IPS DF 19.7 (cell line): ENCODE results near the gene FKBP10.
A peak's percentile ranks its signal among the peaks of the same experiment; 100 is the strongest.
"Not testable (repeated sequence)": the region's sequence is repeated elsewhere in the genome, so short reads cannot be mapped to it uniquely, and the experiment has no call there.

Experiments
- DNase-seq: peaks from one replicate; pipeline ENCODE4 v3.0.0-alpha.2; 2013; ENCODE audit warnings: low read depth, low spot score

The FKBP10 gene

DNA sequence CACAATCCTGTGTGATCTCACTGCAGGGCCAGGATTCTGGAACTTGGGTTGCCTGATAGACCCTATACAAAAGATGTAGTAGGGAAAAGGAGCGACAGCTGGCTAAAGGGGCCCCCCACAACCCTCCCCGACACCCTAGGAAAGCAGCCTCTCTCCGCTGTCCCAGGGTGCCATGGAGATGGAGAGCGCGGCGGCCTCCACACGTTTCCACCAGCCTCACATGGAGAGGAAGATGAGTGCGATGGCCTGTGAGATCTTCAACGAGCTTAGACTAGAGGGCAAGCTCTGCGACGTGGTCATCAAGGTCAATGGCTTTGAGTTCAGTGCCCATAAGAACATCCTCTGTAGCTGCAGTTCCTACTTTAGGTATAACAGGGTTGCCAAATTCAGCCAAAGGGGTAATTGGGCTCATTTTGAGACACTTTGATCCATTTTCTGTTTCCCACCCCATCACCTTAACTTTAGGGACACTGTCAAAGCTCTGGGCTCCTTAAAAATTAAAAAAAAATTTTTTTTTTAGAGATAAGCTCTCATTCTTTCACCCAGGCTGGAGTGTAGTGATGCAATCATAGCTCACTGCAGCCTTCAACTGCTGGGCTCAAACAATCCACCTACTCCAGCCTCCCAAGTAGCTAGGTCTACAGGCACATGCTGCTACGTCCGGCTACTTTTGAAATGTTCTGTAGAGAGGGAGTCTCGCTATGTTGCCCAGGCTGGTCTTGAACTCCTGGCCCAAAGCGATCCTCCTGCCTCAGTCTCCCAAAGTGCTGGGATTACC, 25.1 kb downstream of the FKBP10 start, which contains the start of gene KLHL10:
TSS of gene KLHL10 (plus strand) at position 65 of the 778 bp plus-strand sequence. CDS start at position 173, 108 bp downstream.
- no peak for DNase-seq

DNA sequence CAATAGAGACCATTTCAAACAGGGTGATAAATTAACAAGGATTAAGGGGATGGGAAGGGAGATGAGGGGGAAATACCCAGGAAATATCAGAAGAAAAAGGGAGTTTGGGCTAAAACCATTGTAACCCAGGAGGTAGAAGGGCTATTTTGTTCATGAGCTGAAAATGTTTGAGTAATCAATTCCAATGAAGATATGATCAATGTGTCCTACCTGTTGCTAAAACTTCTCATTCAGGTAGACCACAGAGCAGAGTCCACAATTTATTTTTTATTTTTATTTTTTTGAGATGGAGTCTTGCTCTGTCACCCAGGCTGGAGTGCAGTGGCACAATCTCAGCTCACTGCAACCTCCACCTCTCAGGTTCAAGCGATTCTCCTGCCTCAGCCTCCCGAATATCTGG, 26.6 kb downstream of the FKBP10 start:
- not testable (repeated sequence) for DNase-seq

DNA sequence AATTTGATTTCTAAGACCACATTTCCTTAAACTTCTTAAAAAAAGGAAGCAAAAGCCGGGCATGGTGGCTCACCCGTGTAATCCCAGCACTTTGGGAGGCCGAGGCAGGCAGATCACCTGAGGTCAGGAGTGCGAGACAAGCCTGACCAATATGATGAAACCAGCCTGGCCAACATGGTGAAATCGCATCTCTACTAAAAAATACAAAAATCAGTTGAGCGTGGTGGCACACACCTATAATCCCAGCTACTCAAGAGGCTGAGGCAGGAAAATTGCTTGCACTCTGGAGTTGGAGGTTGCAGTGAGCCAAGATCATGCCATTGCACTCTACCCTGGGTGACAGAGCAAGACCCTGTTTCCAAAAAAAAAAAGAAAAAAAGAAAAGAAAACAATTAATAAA, 28.0 kb downstream of the FKBP10 start:
- not testable (repeated sequence) for DNase-seq

DNA sequence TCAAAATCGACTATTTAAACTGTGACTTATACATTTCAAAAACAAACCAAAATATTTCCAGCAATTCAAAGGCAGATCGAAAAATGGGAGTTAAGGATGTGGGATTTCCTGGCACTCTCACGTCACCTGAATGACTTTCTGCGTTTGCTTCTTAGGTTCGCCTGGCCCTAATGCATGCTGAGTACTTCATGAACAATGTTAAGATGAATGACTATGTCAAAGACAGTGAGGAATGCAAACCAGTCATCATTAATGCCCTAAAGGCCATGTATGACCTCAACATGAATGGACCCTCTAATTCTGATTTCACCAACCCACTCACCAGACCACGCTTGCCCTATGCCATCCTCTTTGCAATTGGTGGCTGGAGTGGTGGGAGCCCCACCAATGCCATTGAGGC, 32.2 kb downstream of the FKBP10 start:
- DNase-seq: no peak

DNA sequence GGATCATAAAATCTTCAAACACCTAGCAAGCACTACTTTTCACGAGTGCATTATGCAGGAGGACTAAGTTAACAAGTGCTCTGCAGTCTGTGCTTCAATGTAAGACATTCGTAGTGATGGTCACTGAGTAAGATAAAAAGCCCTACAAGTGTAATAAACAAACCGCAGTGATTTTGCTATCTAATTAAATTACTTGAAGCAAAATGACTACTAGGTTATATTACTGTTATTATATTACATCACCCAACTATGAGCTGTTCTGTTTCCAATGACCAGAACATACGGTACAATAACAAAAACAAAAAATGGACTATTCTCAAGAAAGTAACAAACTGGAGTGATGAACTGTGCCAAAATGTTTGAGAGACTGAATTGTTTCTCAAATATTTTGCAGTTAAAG, 36.0 kb downstream of the FKBP10 start:
- no peak for DNase-seq

DNA sequence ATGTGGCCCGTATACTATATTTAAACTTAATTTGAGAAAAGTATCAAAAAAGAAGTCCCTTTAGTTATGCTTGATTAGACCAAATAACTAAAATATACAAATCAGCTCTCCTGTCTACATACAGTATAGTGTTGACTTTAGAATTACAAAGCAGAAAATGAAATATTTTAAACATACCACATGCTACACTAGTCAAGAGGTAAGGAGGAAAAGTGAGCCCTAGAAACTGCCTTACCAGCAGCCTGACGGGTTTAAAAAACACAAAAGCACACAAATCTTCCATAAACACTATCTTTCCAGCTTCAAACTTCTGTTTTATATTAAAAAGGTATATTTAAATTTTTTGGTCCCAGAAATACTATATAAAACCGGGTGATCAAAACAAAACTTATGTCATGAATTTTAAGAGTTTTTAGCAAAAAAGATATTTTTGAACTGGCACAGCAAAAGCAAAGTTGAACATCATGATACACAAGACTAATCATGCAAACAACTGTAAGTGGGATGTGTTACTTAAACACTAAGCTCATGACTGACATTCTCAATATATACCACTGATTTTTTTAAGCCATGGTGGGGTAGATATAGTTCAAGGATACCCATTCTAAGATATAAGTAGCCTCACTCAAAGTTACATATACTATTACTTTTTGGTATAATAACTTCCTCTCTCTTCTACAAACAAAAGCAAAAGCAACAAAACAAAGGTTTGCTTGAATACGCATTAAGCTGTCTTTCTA, 36.6 kb downstream of the FKBP10 start:
- no peak for DNase-seq

DNA sequence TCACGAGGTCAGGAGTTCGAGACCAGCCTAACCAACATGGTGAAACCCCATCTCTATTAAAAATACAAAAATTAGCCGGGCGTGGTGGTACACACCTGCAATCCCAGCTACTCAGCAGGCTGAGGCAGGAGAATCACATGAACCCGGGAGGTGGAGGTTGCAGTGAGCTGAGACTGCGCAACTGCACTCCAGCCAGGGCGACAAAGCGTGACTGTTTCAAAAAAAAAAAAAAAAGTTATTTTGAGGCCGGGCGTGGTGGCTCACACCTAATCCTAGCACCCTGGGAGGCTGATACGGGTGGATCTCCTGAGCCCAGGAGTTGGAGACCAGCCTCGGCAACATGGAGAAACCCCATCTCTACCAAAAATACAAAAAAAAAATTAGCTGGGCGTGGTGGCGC, 38.6 kb downstream of the FKBP10 start:
- not testable (repeated sequence) for DNase-seq

DNA sequence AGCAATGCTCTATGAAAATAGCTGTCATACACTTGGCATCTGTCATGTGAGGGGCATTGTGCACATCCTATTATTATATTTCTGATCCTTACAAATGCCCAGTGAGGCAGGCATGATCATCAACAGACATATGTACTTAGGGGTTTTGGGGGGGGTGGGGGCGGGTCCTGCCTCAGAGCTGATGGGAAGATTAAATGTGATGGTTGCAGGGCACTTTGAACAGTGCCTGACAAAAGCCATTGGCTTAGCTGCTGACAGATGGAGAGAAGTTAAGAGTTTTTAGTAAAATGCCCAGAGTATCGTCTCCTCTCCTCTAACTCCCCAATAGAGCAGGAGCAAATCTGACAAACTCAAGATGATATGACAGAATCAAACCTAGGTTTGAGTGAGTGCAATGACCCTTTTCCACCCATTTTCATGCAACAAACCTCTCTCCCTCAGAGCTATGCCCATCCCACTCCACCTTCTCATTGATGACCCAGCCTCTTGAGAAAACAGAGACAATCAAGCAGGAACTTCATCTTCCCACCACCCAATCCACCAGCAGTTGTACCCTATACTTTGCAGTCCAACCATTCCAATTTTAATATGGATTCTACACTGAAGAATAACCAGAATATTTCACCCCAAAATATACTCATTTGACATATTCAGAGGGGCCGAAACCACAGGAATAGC, 47.6 kb downstream of the FKBP10 start:
- DNase-seq: no peak

DNA sequence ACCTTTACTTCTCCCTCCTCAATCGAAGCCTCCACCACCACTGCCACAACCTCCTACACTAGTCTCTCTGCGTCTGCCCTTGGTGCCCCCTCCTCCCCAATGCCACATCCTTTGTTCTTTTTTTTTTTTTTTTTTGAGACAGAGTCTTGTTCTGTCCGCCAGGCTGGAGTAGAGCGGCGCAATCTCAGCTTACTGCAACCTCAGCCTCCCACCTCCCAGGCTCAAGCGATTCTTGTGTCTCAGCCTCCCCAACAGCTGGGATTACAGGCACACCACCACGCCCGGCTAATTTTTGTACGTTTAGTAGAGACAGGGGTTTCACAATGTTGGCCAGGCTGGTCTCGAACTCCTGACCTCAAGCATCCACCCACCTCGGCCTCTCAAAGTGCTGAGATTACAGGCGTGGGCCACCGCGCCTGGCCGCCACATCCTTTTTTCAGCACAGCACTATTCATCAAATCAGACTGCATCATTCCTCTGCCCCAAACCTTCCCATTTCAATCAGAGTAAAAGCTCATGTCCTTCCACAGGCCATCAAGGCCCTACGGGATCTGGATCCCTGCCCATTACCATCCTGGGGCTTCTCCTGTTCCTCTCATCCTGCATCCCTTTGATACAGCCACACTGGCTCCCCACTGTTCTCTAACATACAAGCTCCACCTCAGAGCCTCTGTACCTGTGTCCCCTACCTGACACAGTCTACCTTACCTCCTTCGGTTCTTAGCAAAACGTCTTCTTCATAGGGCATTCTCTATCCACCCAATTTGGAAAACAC, 50.5 kb downstream of the FKBP10 start:
- no peak for DNase-seq

DNA sequence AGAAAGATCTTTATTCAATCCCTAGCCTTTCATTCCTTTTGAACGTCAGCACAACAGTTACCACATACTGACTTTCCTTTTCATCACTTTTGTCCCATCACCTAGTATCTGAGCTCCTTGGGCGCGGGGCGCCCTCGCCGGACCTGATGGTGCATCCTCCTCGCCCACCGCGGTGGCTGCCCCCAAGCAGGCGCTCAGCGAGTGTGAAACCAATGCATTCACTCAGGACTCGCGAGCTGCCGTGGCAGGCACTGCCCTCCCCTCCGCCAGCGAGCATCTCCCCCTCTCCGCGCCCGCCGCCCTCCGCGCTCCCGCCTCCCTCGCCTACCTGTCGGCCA, 51.7 kb downstream of the FKBP10 start:
- no peak for DNase-seq

DNA sequence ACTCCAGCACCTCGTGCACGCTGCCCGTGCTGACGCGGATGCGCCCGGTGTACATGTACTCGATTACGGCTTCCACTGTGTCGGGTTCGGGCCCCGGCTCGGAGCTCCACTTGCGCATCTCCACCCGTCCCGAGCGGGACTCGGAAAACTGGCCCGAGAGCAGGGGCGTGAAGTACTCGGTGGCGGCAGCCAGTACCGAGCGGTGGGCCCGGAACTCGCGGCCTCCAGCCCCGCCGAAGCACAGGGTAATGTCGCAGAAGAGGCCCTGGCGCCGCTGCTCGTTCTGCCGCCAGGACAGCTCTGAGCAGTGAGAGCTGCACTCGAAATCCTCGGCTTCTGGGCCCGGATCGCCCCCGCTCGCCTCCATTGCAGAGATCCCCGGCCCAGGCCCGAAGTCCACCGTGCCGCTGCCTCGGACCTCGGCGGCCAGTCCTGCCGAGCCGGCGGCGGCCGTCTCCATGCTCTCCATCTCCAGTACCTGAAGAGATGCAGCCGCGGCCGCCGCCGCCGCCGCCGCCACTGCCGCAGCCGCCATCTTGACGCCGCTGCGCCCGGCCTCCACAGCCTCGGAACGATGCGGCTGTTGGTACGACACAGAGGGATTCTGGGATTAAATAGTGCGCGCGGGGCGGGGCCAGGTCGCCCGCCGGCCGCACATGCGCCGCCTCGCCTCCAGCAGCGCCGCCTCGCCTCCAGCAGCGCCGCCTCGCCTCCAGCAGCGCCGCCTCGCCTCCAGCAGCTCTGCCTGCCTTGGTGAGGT, 52.2 kb downstream of the FKBP10 start, which contains the start of gene KLHL11:
TSS of gene KLHL11 (minus strand) at position 588 of the 760 bp plus-strand sequence. CDS start at position 535, 53 bp downstream.
- peak; percentile 42 for DNase-seq

DNA sequence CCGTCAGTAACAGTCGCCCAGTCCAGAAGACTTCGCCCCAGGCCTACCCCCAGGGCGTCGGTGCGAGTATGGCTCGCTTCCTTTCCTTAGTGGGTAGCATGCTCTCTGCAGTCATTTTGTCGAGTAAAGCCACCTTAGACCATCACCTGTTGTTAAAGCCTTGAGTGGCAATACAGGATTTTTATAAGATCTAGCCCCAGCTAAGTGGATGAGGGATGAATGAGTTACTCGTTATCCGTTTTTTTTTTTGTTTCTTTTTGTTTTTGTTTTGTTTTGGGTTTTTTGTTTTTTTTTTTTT, 52.7 kb downstream of the FKBP10 start:
- DNase-seq: no peak

DNA sequence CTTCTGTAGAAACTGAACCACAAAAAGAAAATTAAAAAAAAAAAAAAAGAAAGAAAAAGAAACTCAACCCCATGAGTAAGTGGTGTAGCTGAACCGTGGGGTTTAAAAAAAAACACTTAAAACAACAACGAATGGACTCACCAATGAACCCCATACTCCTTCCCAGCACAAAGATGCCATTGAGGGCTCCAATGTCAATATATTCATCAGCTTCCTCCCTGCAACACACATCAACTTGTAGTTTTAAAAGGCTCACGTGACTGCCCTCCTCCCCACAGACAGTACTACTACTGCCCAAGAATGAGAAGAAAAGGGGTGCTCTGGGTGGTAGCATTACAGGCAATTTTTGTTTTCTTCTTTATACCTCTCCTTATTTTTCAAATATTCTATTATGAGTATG, 55.8 kb downstream of the FKBP10 start:
- no peak for DNase-seq

DNA sequence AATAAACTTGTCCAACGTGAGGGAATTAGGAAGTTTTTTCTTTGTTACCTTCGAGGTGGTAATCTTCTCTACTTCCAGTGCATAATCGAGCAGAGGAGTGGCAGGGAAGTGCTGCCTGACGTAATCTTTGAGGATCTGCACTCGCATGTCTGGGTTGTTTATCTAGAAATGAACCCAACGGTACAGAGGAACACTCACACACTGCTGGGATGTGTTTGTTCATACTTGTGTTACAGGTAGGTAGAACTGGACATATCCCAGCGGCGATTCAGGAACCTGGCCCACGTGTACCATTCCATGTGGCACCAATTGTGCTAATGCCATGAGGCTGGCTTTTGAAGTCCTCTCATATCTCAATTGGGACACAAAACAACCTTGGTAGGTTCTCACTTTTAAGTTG, 56.6 kb downstream of the FKBP10 start:
- DNase-seq: no peak

DNA sequence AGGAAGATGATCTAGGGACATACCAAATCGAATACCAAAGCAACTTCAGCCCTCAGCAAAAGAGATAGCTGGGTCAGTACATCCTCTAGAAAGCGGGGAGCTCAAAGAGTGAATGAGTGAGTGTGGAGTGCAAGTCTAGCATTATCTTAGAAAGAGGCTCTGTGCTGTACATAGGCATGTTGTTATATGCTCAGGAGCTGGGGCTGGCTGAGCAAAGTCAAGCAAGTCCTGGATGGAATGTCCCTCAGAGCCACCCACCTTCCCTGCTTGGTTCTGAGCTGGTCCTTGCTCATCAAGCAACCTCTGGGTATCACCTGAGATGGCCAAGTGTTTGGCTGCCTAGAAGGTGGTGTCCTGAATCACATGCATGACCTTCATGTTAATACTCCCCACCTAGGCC, 57.3 kb downstream of the FKBP10 start:
- no peak for DNase-seq

DNA sequence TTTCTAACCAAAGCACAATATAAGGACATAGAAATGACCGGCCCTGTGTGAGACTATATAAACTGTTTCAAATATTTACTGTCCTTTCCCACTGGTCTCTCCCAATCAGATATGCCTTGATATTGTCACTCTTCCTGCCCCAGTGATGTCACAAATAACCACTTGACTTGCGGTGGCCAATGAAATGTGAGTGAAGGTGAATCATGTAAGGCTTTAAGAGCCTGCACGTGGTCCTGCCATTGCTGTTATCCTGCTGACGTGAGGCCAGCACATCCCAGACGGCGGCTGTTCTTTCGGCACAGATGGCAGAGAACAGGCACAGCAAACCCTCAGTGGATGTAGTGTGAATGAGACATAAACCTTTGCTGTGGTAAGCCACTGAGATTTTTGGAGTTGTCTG, 57.8 kb downstream of the FKBP10 start:
- DNase-seq: no peak

DNA sequence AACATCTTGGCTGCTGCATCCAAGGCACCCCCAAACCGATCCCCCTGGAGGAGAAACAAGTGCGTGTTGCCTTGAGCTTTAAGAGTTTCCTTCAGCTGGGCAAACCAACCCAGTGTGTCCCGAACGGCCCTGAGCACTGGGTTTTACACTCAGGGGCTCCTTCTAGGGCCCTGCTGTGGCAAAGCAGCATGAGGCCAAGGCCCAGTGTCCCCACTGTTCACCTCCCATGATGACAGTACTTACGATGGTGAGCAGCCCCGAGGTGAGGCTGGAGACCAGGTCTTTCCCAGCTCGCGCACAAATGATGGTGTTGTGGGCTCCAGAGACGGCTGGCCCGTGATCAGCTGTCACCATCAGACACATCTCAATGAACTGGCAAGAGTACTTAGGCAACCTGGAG, 59.0 kb downstream of the FKBP10 start:
- DNase-seq: no peak
